Cortex of kidney (tissue), 1 donor: ENCODE results near the gene TRIM32.

ENCODE experiments used
- DNase-seq: peaks from one replicate; lab custom pipeline; 2025; lab: John Stamatoyannopoulos, UW

The TRIM32 gene, protein sequence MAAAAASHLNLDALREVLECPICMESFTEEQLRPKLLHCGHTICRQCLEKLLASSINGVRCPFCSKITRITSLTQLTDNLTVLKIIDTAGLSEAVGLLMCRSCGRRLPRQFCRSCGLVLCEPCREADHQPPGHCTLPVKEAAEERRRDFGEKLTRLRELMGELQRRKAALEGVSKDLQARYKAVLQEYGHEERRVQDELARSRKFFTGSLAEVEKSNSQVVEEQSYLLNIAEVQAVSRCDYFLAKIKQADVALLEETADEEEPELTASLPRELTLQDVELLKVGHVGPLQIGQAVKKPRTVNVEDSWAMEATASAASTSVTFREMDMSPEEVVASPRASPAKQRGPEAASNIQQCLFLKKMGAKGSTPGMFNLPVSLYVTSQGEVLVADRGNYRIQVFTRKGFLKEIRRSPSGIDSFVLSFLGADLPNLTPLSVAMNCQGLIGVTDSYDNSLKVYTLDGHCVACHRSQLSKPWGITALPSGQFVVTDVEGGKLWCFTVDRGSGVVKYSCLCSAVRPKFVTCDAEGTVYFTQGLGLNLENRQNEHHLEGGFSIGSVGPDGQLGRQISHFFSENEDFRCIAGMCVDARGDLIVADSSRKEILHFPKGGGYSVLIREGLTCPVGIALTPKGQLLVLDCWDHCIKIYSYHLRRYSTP

DNA sequence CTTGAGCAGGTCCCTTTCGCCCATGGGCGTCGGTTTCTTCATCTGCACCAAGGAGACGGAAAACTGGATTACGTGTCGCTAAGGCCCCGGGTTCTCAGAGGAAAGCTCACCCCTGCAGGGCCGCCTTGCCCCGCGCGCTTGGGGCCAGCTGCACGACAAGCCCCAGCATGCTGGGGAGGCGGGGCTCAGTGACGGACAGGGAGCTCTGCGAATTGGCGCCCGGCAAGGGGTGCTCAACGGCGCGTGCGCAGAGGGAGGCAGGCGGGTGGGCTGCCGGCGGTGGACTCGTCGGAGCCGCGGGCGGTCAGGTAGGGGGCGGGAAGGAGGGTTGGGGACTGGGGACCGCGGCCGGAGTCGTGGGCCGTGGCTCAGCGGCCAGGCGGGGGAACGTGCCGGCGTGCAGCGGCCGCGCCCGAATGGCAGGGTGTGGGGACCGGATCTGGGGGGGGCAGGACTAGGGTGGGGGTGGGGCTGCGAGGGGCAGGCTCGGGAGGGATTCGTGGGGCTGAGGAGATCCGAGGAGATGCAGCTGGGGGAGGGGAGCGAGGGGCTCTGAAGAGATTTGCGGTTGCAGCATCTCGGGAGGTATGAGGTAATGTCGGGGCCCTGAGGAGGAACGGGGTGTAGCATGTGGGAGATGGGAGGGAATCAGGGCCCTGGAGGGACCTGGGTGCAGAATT, at the start of gene TRIM32:
Gene TRIM32 (plus strand): TSS at position 232 of the 680 bp plus-strand sequence. CDS start 10,438 bp downstream, outside the sequence.
- peak; percentile 33 for DNase-seq

DNA sequence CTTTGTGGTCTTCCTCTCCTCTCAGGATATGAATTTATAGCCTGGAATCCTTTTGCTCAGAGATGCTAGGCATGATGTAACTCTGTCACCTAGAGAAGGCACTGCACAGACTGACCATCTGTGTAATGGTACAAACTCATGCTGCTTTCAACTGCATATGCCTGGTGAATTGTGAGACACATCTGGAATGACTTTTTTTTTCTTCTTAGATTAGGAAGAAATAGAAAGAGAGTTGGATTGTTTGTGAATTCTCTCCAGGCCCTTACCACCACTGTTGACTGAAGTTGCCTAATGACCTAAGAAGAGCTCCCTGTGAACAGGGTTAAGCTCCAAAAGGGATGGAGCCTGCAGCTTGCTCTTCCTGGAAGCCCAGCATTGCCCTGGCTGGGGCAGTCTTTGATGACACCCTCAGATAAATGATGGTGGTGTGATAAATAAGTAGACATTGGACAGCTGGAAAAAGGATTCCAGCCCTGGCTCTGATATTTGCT, 47.8 kb upstream of the TRIM32 start:
- no peak for DNase-seq

DNA sequence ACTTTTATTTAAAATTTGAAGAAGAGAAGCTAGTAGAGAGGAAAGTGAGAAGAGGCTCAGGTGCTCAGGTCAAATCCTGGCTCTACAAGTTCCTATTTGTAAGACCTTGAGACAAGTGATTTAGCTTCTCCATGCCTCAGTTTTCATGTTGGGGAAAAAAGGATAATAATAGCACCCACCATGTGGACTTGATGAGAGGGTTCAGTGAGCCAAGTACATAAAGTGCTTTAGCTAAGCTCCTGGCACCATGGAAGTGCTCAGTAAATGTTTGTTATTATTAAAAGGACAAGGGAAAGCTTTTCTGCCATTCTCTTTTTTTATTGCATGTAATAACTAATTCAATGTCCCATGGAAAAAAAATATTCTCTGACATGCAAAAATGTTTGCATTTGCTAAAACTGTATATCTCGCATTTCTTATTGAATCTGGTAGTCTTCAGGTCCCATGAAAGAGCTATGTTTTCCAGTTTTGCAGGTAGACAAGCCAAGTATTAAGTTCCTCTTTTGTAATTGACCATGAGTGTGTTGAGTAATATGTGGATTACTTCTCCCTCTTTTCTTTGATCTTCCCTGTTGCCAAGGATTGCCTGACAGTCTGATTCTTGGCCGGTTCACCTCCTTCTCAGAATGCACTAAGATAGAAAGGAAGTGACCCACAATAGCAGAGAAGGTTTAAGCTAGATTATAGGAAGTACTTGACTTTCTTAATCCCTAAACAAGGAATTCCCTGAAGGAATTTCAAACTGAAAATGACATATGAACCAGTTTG, 45.6 kb upstream of the TRIM32 start:
- no peak for DNase-seq

DNA sequence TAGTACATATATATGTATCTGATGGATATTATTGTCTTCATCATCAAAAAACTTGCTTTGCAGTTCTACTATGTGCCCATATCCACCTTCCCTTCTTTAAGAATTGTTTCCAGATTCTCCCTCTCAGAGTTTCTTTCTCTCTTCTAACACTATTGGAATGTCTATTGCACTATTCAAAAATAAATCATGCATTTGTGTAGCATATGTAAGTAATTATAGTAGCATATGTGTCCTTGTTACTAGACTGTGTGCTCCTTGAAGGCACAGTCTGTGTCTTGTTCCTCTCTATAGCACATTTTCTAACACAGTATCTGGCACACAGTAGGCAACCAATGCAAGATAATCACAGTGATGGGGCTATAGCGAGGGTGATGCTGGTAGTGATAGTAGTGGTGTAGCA, 43.4 kb upstream of the TRIM32 start:
- DNase-seq, result no peak

DNA sequence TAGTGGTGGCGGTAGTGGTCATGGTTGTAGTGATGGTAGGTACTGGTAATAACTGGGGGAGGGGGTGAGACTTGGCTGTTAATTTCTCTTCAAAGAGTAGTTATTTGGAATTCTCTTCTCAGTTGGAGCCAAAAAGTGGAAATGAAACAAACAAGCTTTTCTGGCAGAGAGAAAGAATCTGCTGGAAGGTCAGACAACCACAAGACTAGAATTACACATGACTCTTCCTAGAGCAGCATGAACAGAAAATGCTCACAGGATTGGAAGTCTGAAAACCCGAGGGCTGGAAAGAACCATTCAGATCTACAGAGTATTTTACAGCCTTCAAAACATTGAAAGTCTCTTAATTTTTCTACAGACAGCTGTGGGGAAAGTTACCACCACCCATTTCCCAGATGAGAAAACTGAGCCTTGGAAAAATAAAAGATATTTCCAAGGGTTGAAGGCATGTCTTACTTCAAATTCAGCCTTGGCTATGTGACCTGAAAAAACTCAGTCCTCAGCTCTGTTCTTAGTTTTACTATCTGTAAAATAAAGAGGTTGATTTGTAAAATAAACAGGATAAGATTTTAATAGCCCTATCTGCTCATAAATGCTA, 42.9 kb upstream of the TRIM32 start:
- no peak for DNase-seq

DNA sequence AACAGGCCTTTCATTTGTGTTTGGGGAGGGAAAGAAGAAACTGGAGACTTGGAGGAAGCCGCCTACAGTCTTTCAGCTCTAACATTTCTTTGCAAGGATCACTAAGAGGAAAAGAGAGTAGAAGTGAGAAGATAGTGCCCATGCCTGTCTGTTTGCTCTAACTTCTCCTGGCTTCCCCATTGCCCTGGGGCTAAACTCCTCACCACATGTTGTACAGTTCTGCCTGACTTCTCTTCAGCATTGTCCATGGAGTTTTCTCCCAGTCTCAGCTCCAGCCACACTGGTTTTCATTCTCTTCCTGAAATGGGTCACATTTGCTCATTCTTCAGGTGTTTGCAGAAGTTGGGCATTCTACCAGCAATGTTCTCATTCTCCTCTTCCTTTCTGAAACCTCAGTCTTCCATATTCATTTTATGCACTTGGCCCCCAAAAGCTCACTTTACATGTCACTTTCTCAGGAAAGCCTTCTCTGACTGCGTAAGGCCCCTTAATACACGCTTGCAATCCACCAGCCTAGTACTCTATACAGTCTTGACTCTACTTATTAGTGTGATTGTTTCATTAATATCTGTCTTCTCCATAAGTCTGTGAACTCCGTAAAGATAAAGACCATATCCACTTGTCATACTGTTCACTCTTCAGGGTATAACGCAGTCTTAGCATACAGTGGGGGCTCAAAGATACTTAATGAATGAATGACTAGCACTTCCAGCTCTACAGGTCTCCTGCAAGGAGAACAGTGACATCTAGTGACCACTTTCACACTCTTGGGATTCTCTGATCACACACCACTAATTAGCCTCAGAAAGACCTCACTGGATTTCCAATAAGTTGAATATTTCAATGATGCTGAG, 40.2 kb upstream of the TRIM32 start:
- no peak for DNase-seq

DNA sequence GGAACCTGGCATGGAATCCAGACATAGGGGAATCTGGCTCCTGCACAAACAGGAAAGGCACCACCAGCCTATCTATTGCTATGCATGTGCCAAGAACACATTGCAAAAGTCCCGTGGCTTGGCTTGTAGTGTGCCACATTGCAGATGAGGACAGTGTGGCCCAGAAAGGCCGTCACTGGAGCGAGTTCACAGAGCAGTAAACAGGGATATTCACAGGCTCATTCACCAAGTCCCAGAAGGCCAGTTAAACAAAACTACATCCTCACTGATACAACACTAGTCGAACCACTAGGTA, 39.6 kb upstream of the TRIM32 start:
- DNase-seq, result no peak

DNA sequence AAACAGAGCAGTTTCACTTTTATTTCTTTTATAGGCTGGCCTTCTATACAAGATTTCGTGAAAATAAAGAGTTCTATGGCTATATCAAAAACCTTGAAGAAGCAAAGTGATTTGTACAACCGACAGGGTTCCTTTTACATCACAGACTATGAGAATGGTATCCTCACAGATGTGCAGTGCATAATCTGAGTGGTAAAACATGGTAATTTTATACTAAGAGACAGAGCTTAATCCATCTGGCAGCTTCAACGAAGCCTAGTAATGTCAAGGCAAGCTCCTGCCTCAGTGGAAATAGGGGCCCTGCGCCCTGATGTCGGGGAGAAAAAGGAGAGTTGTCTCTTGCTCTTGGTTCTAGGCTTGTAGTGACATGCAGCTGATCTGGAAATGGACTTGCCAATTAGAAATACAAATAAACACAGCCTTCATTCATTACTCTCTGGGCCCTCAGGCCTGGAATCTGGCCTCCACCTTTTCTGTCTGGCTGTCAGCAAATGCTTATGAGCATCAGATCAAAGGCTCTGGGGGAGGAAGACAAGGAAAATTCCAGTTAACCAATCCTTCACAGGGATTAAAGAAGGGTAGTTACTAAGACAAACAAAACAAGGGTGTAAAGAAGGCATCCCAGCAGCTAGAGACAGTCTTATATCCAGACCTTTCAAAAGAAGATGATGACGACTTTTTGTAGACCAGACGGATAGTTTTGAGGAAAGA, 33.6 kb upstream of the TRIM32 start:
- DNase-seq, result no peak

DNA sequence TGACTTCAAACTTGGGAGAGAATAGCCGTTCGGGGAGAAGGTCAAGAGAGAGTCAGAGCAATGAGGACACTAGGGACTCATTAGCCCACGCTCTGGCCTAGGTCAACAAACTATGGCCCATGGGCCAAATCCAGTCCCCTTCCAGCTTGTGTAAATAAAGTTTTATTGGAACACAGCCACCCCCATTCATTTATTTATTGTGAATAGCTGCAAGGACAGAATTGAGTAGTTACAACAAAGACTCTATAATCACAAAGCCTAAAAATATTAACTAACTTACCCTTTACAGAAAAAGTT, 33.1 kb upstream of the TRIM32 start:
- DNase-seq, result no peak

DNA sequence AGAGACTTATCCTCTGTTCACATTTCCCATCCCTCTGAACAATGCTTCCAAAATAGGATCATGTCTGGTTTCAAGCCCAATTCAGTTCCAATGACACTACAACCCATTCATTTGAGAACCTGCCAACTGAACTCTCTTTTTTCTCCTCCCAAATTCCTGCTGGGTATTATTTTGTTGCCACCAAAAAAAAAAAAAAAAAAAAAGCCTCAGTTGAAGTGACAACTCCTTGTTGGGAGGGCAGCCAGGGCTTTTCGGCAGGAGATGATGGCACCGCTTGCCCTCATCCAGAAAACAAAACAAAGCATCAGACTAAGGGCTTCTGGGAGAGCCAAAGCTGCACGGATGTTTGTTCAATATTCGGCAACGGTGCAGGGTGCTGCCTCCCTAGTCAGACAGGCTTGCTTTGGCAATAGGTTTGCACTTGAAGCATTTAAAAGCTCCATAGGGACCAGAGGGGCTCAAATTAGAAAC, 30.6 kb upstream of the TRIM32 start:
- no peak for DNase-seq

DNA sequence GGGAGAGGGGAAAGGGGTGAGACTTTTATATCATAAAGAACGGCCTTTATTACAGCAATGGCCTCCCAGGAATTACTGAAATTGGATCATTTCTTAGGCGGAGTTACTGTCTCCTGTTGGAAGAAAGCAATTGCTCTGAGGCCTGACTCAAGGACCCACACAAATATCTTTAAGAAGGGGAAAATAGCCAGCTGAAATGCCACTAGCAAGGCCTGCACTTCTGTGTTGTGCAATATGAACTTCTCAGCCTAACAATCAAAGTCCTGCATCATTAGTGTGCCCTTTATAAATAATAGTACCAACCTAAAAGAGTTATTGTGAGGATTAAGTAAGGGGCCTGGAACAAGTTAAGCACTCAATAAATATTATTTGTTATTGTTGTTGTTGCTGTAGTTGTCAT, 30.1 kb upstream of the TRIM32 start:
- no peak for DNase-seq

DNA sequence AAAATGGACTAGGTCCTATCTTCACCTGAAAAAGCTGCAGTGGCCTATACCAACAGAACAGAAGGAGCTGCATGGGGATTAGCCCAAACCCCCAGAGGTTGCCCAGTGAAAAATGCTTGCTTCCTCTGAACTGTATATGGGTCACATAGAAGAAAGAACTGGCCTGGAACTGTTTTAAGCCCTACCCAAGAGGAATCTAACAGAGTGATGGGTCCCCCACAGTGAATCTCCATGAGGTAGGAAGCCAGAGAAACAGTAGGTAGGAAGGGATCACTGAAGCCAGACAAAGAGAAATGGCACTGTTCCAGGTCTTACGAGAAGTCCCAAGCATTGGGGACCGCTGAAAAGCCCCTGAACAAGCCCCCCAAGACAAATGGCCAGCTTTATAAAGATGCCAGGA, 28.8 kb upstream of the TRIM32 start:
- DNase-seq, result no peak

DNA sequence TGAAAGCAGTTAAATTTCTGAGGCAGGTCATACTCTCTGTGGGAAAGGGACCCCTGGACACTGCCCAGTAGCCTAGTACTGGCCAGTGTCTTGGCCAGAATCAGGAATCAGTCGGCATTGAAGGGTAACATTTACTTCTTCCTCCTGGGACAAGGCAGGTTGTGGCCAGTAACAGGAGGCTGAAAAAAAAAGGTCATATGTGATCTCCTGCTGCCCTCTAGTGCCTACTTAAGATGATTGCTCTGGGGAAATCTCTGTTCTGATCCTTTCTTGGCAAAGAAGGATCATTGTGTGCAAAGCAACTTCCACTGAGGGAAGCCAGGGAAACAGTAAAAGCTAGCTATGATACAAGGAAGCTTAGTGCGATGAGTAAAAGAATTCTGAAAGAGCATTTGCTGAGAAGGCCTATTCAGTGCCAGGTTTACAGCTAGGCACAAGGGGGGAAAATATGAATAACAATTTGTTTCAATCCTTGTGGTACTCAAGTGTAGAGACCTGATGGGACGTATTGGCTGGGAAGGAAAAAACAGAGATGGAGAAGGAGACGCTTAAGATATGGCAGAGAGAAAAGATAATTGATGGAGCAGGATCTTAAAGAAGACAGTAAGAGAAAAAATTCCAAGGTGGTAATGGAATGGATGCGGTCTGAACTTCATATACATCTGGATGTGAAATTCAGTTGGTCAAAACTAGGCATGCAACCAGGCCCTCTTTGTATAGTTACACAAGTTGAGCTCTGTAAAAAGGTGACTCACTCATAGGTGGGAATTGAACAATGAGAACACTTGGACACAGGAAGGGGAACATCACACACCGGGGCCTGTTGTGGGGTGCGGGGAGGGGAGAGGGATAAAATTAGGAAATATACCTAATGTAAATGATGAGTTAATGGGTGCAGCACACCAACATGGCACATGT, 25.8 kb upstream of the TRIM32 start:
- no peak for DNase-seq

DNA sequence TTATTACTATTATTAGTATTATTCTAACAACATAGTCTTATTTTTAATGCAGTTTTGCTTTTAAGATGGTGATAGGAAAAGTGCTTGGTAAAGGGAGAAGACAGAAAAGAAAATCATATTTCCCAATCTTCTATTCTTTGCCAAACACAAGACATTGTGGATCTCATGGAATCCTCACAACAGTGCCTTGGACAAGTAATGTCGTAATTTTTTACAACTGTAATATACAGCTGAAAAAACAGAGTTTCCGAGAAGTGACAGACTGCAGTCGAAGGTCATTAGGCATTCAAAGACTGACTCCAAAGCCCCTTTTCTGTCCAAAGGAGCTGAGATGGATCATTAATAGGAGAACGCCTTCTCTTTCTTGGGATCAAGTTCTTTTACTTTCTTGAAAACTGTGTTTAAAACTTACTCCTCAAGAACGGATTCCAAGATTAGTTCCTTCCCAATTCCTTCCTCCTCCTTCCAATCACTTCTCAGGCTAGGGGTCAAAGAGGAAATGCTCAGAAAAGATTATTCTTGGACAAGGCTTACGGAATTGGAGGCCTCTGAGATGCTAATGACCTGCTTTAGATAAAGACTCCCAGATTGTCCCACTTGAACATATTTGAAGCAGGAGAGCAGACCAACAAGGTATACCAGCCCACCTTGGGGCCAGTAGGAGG, 24.3 kb upstream of the TRIM32 start:
- no peak for DNase-seq

DNA sequence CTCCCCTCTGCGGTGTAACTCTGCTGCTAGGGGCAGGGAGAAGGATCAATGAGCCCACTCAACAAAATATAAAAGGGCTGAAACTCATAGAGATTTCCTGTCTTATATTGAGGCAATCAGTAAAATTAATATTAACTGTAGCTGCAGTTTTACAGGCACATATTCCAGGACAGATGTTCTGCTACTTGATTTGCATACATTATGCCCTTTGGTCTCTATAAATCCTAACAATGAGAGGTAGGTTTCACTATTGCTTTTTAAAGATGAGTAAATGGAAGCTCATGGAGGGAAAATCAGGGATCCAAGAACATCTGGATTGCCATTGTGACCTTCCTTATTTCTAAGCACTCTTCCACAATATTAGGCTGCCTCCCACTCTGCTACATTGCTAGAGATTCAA, 23.5 kb upstream of the TRIM32 start:
- no peak for DNase-seq

DNA sequence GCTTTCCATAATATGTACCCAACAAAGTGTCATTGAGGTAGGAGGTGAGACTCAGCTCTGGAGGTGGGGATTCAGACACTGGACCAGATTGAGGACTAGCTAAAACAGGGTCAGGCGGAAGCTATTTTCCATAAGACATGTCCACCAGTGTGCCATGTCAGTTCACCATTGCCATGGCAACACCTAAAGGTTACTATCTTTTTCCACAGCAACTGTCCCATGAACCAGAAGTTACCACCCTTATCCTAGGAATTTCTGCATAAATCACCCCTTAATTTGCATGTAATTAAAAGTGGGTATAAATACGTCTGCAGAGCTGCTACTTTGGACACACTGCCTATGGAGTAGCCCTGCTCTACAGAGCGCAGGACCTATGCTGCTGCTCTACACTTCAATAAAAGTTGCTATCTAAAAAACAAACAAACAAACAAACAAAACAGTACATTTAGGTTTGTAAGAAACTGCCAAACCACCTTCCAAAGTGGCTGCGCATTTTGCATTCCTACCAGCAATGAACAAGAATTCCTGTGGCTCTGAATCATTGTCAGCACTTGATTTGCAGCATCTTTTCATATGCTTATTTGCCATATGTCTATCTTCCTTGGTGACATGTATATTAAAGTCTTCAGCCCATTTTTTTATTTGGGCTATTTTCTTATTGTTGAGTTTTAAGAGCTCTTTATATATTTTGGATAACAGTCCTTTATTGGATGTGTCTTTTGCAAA, 18.0 kb upstream of the TRIM32 start:
- DNase-seq, result no peak

DNA sequence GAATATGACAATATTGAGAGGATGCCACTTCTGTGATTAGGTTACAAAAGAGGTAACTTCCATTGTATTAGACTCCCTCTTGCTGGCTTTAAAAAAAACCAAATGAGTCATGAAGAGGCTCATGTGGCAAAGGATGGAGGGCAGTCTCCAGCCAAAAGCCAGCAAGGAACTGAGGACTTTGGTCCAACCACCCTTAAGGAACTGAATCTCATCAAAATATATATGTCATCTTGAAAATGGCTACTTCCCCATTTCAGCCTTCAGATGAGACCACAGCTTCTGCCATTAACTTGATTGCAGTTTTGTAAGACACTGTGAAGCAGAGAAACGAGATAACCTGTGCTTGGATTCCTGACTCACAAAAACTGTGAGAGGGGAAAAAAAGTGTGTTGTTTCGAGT, 15.5 kb upstream of the TRIM32 start:
- DNase-seq, result no peak

DNA sequence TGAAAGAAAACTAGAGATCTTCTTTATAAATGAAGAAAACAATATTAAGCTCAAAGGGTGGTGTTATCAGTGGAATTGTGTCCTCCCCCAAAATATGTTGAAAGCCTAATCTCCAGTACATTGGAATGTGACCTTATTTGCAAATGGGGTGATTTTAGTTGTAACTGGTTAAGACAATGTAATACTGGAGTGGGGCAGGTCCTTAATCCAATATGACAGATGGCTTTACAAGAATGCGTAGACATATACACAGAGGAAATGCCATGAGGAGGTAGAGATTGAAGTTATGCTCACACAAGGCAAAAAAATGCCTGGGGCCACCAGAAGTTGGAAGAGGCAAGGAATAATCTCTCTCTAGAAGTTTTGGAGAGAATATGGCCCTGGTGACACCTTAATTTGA, 13.7 kb upstream of the TRIM32 start:
- DNase-seq, result no peak
